ENCODE measurements around the gene CLIC5.

CLIC5 gene

GRCh38 chr6:45990162-45990561 is 25.5 kb downstream of the CLIC5 start:
- DNase-seq, result no peak

- DNase-seq, result no peak
Observed at GRCh38 chr6:45988635-45989034, 27.0 kb downstream of the CLIC5 start.

- no peak for DNase-seq
Observed at GRCh38 chr6:45987856-45988255, 27.8 kb downstream of the CLIC5 start.

- DNase-seq, result no peak
Observed at GRCh38 chr6:45986746-45987274, 28.9 kb downstream of the CLIC5 start.

- DNase-seq, result no peak
Observed at GRCh38 chr6:45984788-45985425, 30.8 kb downstream of the CLIC5 start.

- no peak for DNase-seq
Observed at GRCh38 chr6:45984347-45984746, 31.3 kb downstream of the CLIC5 start.

GRCh38 chr6:45983062-45983461 is 32.6 kb downstream of the CLIC5 start:
- no peak for DNase-seq

GRCh38 chr6:45982280-45983036 is 33.2 kb downstream of the CLIC5 start:
- DNase-seq, result no peak

- DNase-seq, result no peak
Observed at GRCh38 chr6:45981046-45981445, 34.6 kb downstream of the CLIC5 start.

GRCh38 chr6:45979311-45979710 is 36.3 kb downstream of the CLIC5 start:
- no peak for DNase-seq

GRCh38 chr6:45974596-45974995 is 41.1 kb downstream of the CLIC5 start:
- no peak for DNase-seq

- DNase-seq, result no peak
Observed at GRCh38 chr6:45972795-45973503, 42.7 kb downstream of the CLIC5 start.

- DNase-seq, result no peak
Observed at GRCh38 chr6:45971287-45971686, 44.4 kb downstream of the CLIC5 start.

GRCh38 chr6:45970326-45970725 is 45.3 kb downstream of the CLIC5 start:
- no peak for DNase-seq

GRCh38 chr6:45969883-45970282 is 45.8 kb downstream of the CLIC5 start:
- no peak for DNase-seq

GRCh38 chr6:45969026-45969425 is 46.6 kb downstream of the CLIC5 start:
- no peak for DNase-seq

- DNase-seq, result no peak
Observed at GRCh38 chr6:45967363-45967762, 48.3 kb downstream of the CLIC5 start.

- DNase-seq, result no peak
Observed at GRCh38 chr6:45966797-45967196, 48.9 kb downstream of the CLIC5 start.

GRCh38 chr6:45966340-45966739 is 49.3 kb downstream of the CLIC5 start:
- no peak for DNase-seq

- DNase-seq, result no peak
Observed at GRCh38 chr6:45965792-45966191, 49.9 kb downstream of the CLIC5 start.

- DNase-seq, result no peak
Observed at GRCh38 chr6:45965007-45965406, 50.7 kb downstream of the CLIC5 start.

- no peak for DNase-seq
Observed at GRCh38 chr6:45964300-45964699, 51.4 kb downstream of the CLIC5 start.

- DNase-seq, result no peak
Observed at GRCh38 chr6:45963896-45964295, 51.8 kb downstream of the CLIC5 start.

- no peak for DNase-seq
Observed at GRCh38 chr6:45961125-45961524, 54.5 kb downstream of the CLIC5 start.
